GM19240 (cell line): ENCODE results near the gene KIAA1671.
A peak's percentile ranks its signal among the peaks of the same experiment; 100 is the strongest.
"Not testable (repeated sequence)": the region's sequence is repeated elsewhere in the genome, so short reads cannot be mapped to it uniquely, and the experiment has no call there.

Source experiments
- DNase-seq: peaks from one replicate; pipeline ENCODE4 v3.0.0; 2011; ENCODE audit warnings: low spot score; ENCODE audit not compliant: insufficient read length

Gene KIAA1671

DNA sequence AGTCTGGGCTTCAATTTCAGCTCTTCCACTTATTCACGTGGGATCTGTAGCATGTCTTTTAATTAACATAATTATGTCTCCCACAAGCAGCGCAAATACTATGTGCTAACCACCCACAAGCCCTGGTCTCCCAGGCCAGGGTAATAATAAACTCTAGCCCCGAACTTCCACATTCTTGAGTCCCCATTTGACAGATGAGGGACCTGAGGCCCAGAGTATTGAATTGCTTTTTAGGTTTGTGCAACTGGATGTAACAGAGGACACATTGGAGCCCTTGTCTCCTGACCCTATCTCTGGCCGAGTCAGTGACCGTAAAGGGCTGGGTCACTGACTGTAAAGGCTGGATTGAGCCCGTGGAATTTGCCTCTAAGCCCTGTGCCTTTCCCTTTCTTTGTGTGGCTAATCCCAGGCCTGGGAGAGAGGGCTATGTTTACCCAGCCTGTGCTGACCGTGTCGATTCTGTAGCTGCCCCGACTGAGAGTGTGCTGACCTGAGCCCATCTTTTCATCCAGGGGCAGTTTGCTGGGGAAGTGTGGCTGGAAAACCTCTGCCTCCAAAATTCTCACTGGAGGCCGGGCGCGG is 270.8 kb downstream of the KIAA1671 start:
- no peak for DNase-seq

GRCh38 chr22:25228822-25229221 is 276.3 kb downstream of the KIAA1671 start:
- DNase-seq: no peak

GRCh38 chr22:25230760-25231159 is 278.2 kb downstream of the KIAA1671 start:
- not testable (repeated sequence) for DNase-seq

DNA sequence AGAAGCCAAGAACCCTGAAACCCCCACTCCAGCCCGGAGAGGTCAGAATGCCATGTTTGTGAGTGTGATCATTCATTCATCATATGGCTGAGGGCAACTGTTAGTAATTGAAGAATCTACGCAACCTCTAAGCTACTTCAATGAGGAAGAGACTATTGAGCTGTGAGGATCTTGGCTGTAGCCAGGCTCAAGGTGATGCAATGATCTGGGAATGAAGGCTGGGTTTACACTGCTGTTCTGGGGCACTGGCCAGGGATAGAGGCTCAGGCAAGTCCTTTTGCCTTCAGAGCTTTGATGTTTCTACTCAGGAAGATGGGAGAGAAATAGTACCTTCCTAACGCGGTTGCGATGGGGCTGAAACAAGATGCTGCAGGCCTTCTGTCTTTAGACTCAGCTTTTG is 279.8 kb downstream of the KIAA1671 start:
- no peak for DNase-seq

DNA sequence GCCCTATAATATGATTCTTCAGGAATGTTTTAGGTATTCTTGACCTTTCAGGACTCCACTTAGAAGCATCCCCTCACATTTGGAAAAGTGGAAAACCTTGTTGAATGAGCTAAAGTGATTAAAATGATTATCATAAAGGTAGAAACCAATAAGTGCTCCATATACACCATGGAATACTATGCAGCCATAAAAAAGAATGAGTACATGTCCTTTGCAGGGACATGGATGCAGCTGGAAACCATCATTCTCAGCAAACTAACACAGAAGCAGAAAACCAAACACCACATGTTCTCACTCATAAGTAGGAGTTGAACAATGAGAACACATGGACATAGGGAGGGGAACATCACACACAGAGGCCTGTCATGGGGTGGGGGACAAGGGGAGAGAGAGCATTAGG is 281.2 kb downstream of the KIAA1671 start:
- DNase-seq: not testable (repeated sequence)

GRCh38 chr22:25235547-25236290 is 283.2 kb downstream of the KIAA1671 start:
- peak; percentile 97 for DNase-seq

- DNase-seq: no peak
Measured at GRCh38 chr22:25236417-25236816, 283.9 kb downstream of the KIAA1671 start.

DNA sequence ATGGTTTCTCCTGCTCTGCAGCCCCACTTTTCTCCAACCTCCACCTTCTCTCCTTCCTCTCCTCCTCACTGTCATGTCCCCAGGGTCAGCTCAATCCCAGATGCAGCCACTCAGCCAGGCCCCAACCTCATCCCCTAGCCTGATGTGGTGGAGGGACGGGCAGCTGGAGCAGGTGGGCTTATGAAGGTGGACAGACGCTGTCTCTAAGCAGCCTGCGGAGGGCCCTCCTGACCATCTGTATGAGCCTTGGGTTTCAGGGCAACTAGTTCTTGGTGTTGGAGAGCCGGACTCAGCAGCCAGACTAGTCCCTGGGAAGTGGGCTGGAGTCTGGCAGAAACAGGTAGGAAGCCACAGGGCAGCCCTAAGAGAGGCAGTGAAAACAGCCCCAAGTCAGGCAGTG is 285.0 kb downstream of the KIAA1671 start:
- DNase-seq: no peak

DNA sequence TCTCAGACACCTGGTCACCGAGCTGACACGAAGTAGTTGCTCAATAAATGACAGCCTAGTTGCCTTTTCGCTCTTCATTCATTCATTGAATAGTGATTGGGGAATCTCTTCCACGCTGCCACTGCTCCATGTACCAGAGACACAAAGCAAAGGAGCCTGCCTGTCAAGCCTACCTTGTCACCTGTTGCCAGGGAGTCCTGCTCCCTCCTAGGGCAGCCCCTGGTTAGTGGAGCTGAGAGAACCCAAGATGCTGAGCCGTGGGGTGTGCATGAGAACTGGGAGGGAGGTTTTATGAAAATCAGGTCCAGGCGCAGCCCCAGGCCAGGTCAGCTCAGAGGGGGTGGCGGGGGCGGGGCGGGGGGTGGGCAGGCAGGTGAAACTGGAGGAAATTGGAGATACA is 285.5 kb downstream of the KIAA1671 start:
- DNase-seq: not testable (repeated sequence)
